GM21619 (cell line): ENCODE results near the gene SVIL.
A peak's percentile ranks its signal among the peaks of the same experiment; 100 is the strongest.

Source experiments
- ATAC-seq: cut with Tn5 transposase; IDR thresholded peaks from one replicate; pipeline ENCODE4 v1.9.1; 2021; ENCODE audit not compliant: unreplicated experiment

The SVIL gene

GRCh38 chr10:29431711-29432110 is 203.1 kb downstream of the SVIL start:
- no peak for ATAC-seq

GRCh38 chr10:29430101-29430500 is 204.7 kb downstream of the SVIL start:
- ATAC-seq = no peak

- ATAC-seq = no peak
These were observed 206.3 kb downstream of the SVIL start for GRCh38 chr10:29428486-29428885.

DNA sequence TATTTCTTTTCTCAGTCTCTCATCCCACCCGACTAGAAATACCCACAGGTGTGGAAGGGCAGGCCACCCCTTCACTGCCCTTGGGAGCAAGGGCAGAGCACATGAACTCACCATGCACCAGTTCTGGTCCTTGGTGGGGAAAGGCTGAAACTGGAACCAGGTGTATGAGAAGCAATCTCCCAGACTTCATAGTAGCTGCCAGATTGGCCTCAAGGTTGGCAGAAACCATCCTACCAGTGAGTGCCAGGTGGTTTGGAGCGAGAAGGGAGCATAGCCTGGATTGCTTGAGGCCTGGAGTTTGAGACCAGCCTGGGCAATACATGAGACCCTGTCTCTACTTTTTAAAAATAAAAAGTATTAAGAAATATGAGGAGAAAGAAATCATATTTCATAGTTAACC is 207.1 kb downstream of the SVIL start:
- ATAC-seq = no peak

GRCh38 chr10:29426420-29426819 is 208.4 kb downstream of the SVIL start:
- no peak for ATAC-seq

GRCh38 chr10:29424017-29424416 is 210.8 kb downstream of the SVIL start:
- no peak for ATAC-seq

DNA sequence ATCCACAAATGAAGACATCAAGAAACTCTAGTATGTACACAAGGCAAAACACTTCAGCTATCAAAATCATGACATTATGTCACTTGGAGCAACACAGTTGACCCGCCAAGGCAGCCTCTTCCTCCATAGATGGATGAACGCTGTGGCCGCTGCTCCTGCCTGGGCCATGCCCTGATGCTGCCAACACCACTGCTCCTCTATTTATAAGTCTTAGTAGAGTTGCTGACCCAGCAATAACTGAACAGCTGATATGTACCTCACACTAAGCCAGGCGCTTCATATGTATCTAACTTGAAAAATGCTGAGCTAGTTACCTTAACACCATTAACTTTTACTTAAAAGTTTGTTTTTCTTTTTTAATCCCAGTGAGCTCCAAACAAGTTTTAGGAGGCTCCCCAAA is 214.0 kb downstream of the SVIL start:
- no peak for ATAC-seq

DNA sequence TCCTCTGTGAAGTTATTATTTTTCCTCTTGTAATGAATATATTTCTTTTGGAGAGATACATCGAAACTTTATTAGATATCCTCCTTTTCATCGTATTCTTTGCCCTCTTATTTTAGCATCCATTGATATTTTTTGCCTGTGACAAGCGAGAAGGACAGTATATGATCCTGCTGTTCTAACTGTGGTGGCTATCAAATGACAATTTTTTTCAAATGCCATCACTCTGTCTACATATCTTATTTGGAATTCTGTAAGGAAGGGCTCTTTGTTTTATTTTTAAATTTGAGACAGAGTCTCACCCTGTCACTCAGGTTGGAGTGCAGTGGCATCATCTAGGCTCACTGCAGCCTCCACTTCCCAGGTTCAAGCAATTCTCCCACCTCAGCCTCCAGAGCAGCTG is 217.4 kb downstream of the SVIL start:
- ATAC-seq = no peak

GRCh38 chr10:29415876-29416275 is 218.9 kb downstream of the SVIL start:
- ATAC-seq = no peak

DNA sequence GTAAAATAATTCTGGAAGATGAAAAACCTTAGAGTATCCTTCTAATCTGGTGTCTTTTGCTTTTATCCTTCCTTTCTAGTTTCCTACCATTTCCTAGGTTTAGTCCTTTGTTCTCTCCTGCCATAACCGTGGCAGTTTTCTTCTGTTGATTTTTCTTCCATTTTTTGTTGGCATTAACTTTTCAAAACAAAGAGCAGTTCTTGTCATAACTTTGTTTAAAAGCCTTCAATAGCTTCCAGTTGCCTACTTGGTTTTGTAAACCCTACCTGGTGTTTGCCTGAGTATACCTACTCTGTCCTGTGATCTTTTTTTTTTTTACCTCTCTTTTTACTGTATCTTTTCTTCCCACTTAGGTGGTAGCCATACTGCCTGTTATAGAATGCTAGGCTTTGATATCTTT is 220.3 kb downstream of the SVIL start:
- ATAC-seq = no peak

- ATAC-seq = no peak
These were observed 222.3 kb downstream of the SVIL start for GRCh38 chr10:29412485-29412884.

DNA sequence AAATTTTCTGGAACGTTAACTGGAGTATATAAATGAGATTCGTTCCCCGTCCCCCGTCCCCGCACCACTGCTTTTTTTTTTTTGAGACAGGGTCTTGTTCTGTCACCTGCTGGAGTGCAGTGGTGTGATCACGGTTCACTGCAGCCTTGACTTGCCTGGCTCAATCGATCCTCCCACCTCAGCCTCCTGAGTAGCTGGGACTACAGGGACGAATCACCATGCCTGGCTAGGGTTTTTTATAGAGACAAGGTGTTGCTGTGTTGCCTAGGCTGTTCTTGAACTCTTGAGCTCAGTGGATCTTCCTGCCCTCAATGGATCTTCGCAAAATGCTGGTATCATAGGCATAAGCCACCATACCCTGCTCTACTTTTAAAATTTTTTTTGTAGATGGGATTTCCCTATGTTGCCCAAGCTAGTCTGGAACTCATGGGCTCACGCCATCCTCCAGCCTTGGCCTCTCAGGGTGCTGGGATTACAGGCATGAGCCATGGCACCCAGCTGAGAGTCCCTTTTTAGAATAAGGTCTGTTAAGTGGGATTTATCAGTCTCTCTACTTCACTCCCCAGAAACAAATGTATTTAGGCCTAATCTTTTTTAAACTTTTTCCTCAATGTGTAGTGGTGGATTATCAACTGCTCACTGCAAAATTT is 223.0 kb downstream of the SVIL start:
- ATAC-seq = no peak

DNA sequence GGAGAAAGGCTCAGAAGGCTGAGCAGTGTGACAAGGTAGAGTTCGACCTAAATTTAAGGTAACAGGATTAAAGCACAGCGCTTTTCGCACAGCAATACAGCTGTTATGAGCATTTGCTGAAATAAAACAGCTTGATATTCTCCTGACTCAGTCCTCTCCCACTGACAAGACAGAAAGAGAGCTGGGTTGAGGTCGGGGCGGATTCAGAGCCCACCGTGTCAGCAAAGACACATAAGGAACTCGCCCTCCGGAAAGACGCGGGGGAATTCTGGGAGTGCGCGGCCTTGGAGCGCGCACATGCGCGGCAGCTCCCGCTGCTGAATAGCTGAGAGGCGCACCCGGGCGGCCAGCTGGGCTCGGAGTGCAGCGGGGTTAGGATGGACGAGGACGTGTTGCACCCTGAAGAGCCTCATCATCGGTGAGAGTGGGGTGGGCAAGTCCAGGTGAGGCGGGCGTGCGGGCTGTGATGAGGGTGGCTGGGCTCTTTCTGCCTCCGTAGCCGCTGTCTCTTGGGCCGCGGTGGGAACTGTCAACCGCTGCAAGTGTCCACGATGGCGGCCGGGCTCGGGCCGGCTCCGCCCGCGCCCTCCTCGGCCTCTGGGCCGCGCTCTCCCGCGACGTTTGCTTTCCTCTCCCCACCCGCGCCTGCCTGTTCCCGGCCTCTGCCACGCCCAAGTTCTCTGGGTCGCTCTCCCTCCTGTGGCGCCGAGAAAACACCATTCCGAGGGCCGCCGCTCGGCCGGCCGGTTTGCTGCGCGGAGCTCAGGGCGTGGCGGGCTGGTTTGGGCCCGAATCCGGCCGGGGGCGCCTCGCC is 225.3 kb downstream of the SVIL start:
- ATAC-seq = peak; percentile 63

- no peak for ATAC-seq
These were observed 225.9 kb downstream of the SVIL start for GRCh38 chr10:29408847-29409240.
